Nucleus accumbens (tissue), 56 donors: ENCODE data around the gene PANK3.
"Not testable (repeated sequence)": the region's sequence is repeated elsewhere in the genome, so short reads cannot be mapped to it uniquely, and the experiment has no call there.

ENCODE experiments used
- DNase-seq, 56 donors: peaks; one replicate each; lab custom pipeline; 2025; lab: John Stamatoyannopoulos, UW

PANK3 gene

GRCh38 chr5:168596122-168596521, 17.0 kb upstream of the PANK3 start:
- not testable (repeated sequence) for DNase-seq

DNA sequence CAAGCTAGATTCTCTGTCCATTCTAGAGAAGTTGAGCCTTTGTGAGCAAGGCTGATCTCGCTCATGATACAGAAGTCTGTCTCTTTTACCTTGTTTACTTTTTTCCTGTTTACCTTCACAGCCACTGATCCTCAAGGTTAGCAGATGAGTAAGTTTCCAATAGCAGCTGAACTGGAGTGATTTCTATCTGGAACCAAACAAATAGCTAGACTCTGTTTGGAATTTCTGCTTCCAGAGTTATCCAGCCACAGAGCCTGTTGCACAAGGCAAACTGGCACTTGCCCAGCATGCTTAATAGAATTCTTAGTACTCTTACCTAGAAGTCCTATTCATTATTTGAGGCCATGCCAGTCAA, 12.8 kb upstream of the PANK3 start:
- DNase-seq: no peak

DNA sequence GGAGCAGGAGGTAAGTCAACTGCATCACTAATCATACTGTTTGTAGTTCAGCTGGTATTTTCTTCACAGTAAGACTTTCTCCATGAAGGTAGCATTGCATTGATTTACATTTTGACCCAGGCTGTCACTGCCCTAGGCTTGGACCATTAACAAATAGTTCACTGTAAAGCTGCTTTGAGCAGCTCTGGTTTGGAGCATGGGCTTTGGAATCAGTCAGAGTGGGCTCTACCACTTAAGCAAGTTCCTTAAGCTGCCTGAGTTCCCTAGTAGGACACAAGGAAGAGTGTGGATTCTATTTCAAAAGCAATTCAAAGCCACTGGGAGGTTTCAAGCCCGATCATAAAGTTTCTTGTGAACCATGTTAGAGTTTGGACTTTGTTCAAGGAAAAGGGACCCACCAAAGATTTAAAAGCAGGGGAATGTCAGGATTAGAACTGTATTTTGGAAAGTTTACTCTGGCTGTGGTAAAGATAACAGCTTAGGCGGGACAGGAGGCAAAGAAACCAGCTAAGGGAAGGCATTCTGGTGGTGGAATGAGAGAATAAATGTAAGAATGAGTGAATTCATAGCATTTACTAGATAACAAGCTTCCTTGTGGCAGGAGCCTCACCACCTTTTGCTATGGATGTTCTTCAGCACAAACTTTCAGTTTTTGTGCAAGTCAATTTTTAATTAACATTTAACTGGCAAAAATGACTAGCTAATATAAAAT, 12.3 kb upstream of the PANK3 start:
- no peak for DNase-seq

GRCh38 chr5:168590666-168591065, 11.5 kb upstream of the PANK3 start:
- no peak for DNase-seq

DNA sequence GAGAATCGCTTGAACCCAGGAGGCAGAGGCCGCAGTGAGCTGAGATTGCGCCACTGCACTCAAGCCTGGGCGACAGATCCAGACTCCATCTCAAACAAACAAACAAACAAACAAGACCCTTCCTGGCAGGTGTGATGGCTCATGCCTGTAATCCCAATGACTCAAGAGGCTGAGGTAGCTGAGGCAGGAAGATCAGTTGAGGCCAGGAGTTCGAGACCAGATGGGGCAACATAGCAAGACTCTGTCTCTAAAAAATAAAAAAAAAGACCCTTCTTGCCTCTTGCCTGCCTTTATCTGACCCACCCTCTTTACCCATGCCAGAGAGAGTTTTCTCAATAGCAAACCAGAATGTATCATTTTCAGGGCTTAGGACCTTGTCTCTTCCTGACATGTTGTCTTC, 8.8 kb upstream of the PANK3 start:
- no peak for DNase-seq

DNA sequence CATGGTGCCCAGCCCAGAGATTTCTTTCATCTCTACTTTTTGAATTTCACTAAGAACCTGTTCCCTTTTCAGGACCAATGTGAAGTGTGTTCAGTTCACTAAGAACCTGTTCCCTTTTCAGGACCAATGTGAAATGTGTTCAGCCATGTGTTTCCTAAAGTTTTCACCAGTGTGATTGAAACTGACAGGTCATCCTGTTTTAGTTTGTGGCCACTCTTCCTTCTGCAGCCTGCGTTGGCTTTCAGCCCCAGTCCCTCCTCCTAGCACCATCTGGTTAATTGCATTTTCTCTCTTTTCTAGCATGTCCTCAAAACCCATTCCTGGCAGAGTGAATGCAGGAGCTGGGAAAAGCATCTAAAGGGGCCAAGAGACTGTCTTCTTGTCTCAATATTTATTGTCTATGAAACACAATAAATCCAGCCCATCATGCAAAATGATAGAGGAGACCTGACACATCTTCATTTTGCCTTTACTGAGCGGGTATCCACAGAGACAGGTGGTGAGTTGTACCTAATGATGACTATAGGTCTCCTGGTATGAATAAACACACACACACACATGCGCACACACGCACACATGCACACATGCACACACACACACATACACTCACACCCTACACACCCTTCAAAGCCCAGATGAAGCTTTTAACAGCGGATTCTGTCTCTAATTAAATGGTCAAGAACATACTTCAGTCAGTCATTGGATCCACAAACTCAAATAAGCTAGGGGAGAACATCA, 6.1 kb upstream of the PANK3 start:
- no peak for DNase-seq

DNA sequence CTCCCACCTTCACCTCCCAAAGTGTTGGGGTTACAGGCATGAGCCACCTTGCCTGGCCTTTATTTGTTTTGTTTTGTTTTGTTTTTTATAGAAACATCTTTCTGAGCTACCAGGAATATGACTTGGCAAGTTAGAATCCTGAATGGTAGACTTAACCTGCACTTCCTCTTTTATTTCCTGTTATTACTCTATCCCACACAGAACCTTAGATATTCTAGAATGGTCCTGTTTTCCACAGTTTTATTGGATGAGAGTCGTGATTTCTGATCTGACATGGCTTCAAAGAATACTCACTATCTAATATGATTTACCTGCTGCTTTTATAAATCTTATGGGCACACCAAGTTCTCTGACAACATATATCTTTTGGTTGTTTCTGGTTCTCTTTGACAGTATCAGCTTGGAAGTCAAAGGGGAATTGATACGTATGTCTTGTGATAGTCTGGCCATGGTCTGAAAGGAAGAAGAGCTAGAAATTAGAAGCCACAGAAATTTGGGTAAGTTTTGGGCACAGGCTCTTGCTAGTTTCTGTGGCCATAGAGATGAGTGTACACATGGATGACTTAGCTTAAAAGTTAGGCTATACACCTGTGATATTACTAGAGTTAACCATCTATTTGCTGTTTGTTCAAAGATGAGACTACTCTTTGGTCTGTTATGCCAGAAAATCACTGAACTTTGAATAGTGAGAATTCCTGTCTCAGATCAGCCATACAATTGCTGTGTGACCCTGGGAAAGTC, 4.7 kb upstream of the PANK3 start:
- no peak for DNase-seq

DNA sequence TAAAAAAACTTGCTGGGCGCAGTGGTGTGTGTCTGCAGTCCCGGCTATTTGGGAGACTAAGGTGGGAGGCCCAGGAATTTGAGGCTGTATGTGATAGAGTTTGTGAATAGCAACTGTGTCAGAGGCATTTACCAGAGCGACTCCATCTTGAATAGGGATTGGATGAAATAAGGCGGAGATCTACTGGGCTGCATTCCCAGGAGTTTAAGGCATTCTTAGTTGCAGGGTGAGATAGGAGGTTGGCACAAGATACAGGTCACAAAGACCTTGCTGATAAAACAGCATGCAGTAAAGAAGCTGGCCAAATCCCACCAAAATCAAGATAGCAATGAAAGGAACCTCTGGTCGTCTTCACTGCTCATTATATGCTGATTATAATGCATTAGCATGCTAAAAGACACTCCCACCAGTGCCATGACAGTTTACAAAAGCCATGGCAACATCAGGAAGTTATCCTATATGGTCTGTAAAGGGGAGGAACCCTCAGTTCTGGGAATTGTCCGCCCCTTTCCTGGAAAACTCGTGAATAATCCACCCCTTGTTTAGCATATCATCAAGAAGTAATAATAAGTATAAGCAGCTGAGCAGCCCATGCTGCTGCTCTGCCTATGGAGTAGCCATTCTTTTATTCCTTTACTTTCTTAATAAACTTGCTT, 1.8 kb upstream of the PANK3 start:
- not testable (repeated sequence) for DNase-seq

GRCh38 chr5:168580227-168580508, 1.0 kb upstream of the PANK3 start:
- peak in 8 of 56 donors; percentile 9 to 56 (median 24) for DNase-seq

- peak; percentile 91 to 100 (median 99) for DNase-seq
Observed at GRCh38 chr5:168579488-168580226, 489 bp upstream of the PANK3 start.

DNA sequence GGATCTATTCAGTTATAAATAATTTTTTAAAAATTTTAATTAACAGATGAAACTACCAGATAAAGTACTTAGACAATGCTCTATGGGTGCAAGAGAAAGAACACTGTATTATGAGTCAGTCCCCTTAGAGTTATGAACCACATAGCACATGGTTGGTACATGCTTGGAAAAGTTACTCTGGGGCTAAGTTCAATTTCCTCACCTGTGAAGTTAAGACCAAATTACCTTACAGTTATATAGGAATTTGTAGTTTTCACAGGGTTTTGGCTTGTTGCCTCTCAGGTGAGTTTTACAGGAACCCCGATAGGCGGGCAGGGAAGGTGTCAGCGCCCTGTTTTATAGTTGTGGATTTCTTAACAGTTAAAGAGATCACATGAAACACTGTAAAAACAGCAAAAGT, 1.2 kb downstream of the PANK3 start:
- DNase-seq: peak in 2 of 56 donors; percentile 1 to 9

GRCh38 chr5:168575391-168576372, 3.5 kb downstream of the PANK3 start:
- no peak for DNase-seq

DNA sequence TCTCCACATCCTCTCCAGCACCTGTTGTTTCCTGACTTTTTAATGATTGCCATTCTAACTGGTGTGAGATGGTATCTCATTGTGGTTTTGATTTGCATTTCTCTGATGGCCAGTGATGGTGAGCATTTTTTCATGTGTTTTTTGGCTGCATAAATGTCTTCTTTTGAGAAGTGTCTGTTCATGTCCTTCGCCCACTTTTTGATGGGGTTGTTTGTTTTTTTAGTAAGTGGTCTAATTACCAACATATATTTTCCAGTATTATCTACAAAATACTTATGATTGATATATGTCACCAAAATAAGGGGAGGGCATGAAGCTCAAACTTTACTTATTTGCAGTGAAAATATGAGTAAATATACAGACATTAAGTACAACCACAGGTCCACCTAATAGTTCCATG, 5.0 kb downstream of the PANK3 start:
- not testable (repeated sequence) for DNase-seq

- not testable (repeated sequence) for DNase-seq
Observed at GRCh38 chr5:168573663-168574062, 5.5 kb downstream of the PANK3 start.

GRCh38 chr5:168570490-168571328, 8.5 kb downstream of the PANK3 start:
- DNase-seq: no peak

DNA sequence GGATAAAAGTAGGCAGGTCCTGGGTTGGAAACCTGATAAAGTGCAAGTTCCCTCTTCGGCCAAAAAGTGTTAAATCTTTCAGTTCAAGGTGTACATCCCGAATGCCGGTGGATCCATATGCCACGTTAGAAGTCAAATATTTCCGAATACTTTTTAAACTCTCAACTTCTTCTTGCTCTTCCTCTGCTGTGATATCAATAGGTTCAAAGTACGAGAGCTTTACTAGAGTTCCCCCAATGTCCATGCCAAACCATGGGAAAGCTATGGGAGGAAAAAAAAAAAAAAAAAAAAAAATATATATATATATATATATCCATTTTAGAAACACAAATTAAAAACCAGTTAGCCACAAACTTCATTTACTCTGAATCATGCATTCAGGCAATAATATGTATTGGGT, 10.4 kb downstream of the PANK3 start:
- DNase-seq: no peak

GRCh38 chr5:168563959-168564358, 15.2 kb downstream of the PANK3 start:
- no peak for DNase-seq

- DNase-seq: no peak
Observed at GRCh38 chr5:168562279-168562678, 16.9 kb downstream of the PANK3 start.
